Neural cell (in vitro differentiated cells): ENCODE data around the gene C1QTNF9B. TPM values are rescaled to one million over a fixed set of nuclear protein-coding genes. Genes with fewer than 3 reads are reported as not detected.
"Not testable (repeated sequence)": the region's sequence is repeated elsewhere in the genome, so short reads cannot be mapped to it uniquely, and the experiment has no call there.

Source experiments
- H2AFZ ChIP-seq: fragments of 200-600, 300-800 bp; sonication (generic), shearing (Covaris generic); 2 replicates; pipeline ENCODE4 v1.6.0; 2014; ENCODE audit warnings: low read depth, mild to moderate bottlenecking, antibody characterized with exemption, low read length, moderate library complexity
- H3F3A ChIP-seq: fragments of 200-600 bp; shearing (Covaris generic); 2 replicates; pipeline ENCODE4 v1.6.1; 2016; ENCODE audit warnings: mild to moderate bottlenecking, moderate library complexity, mixed read lengths, antibody characterized with exemption, low read length; ENCODE audit not compliant: insufficient read depth, poor library complexity, severe bottlenecking
- H3K27ac ChIP-seq: fragments of 200-600, 300-800 bp; sonication (generic), shearing (Covaris generic); 2 replicates; pipeline ENCODE4 v1.5.1; 2014; ENCODE audit warnings: mild to moderate bottlenecking, low read length, moderate library complexity
- H3K27me3 ChIP-seq: fragments of 300-800, 200-600 bp; sonication (generic), shearing (Covaris generic); 2 replicates; pipeline ENCODE4 v1.6.0; 2014; ENCODE audit warnings: mild to moderate bottlenecking, low read depth, low read length, moderate library complexity; ENCODE audit not compliant: insufficient read depth
- H3K36me3 ChIP-seq: fragments of 300-800, 200-600 bp; sonication (generic), shearing (Covaris generic); 2 replicates; pipeline ENCODE4 v1.5.1; 2014; ENCODE audit warnings: mild to moderate bottlenecking, antibody characterized with exemption, low read length, moderate library complexity; ENCODE audit not compliant: insufficient read depth
- H3K4me2 ChIP-seq: fragments of 300-800, 200-600 bp; sonication (generic), shearing (Covaris generic); 2 replicates; pipeline ENCODE4 v1.6.0; 2014; ENCODE audit warnings: mild to moderate bottlenecking, low read length
- H3K4me3 ChIP-seq: fragments of 300-800, 200-600 bp; sonication (generic), shearing (Covaris generic); 2 replicates; pipeline ENCODE4 v1.5.1; 2014; ENCODE audit warnings: mild to moderate bottlenecking, low read length, moderate library complexity
- H3K79me2 ChIP-seq: fragments of 200-600 bp; shearing (Covaris generic); replicated peaks from 2 replicates; pipeline ENCODE4 v1.6.0; 2014; ENCODE audit warnings: mild to moderate bottlenecking, low read length, moderate library complexity; ENCODE audit not compliant: insufficient read depth
- H3K9ac ChIP-seq: fragments of 300-800, 200-600 bp; sonication (generic), shearing (Covaris generic); 2 replicates; pipeline ENCODE4 v1.6.1; 2016; ENCODE audit warnings: mild to moderate bottlenecking, low read length, mixed read lengths
- H3K9me2 ChIP-seq: fragments of 200-600 bp; shearing (Covaris generic); 2 replicates; pipeline ENCODE4 v1.6.1; 2016; ENCODE audit warnings: mild to moderate bottlenecking, low read length, mixed read lengths; ENCODE audit not compliant: insufficient read depth
- H3K9me3 ChIP-seq: fragments of 200-600, 300-800 bp; sonication (generic), shearing (Covaris generic); 2 replicates; pipeline ENCODE4 v1.6.1; 2016; ENCODE audit warnings: mild to moderate bottlenecking, mixed run types, low read length, moderate library complexity, mixed read lengths
- H4K20me1 ChIP-seq: fragments of 200-600 bp; shearing (Covaris generic); 2 replicates; pipeline ENCODE4 v1.6.1; 2016; ENCODE audit warnings: mild to moderate bottlenecking, mixed run types; ENCODE audit not compliant: insufficient read depth
- EP300 ChIP-seq: fragments of 450-650 bp; conservative IDR thresholded peaks from 2 replicates; pipeline ENCODE4 v1.6.1; 2014; ENCODE audit warnings: antibody characterized with exemption, mild to moderate bottlenecking, moderate library complexity; ENCODE audit not compliant: poor library complexity, severe bottlenecking
- EZH2 ChIP-seq: fragments of 200-600, 300-800 bp; shearing (Covaris generic), sonication (generic); IDR thresholded peaks from 2 replicates; pipeline ENCODE4 v1.6.1; 2014; ENCODE audit warnings: antibody characterized with exemption, low read length, borderline replicate concordance, mild to moderate bottlenecking; ENCODE audit not compliant: insufficient read depth, poor library complexity, severe bottlenecking
- MXI1 ChIP-seq: fragments of 450-650 bp; conservative IDR thresholded peaks from 2 replicates; pipeline ENCODE4 v1.6.1; 2014; ENCODE audit warnings: antibody characterized with exemption, mild to moderate bottlenecking; ENCODE audit not compliant: poor library complexity, severe bottlenecking
- POLR2AphosphoS5 ChIP-seq: IDR thresholded peaks from 2 replicates; pipeline ENCODE4 v1.6.1; 2012
- RAD21 ChIP-seq: fragments of 450-650 bp; conservative IDR thresholded peaks from 2 replicates; pipeline ENCODE4 v1.6.1; 2014; ENCODE audit warnings: antibody characterized with exemption, mild to moderate bottlenecking, moderate library complexity
- SMC3 ChIP-seq: fragments of 450-650 bp; conservative IDR thresholded peaks from 2 replicates; pipeline ENCODE4 v1.6.1; 2014; ENCODE audit warnings: antibody characterized with exemption, mild to moderate bottlenecking, moderate library complexity; ENCODE audit not compliant: poor library complexity
- TAF1 ChIP-seq: IDR thresholded peaks from 2 replicates; pipeline ENCODE4 v1.6.1; 2012; ENCODE audit warnings: low read depth
- polyA minus RNA-seq: library from RNA; depleted of rRNA, polyadenylated mRNA; stranded (reverse); fragments of >200 nt; gene quantifications from 2 replicates; pipeline ENCODE4 v1.2.3, GENCODE V29; 2014
- polyA plus RNA-seq: library from polyadenylated mRNA; depleted of rRNA; stranded (reverse); fragments of >200 nt; gene quantifications from 2 replicates; pipeline ENCODE4 v1.2.3, GENCODE V29; 2014
- TF ChIP-seq, protein P1 (sequence below): fragments of 450-650 bp; IDR thresholded peaks from 2 replicates; pipeline ENCODE4 v1.5.1; 2014; ENCODE audit warnings: antibody characterized with exemption, mild to moderate bottlenecking, moderate library complexity; ENCODE audit not compliant: poor library complexity, severe bottlenecking
- TF ChIP-seq, protein P2 (sequence below): IDR thresholded peaks from 2 replicates; pipeline ENCODE4 v1.6.1; 2012; ENCODE audit warnings: borderline replicate concordance

Gene C1QTNF9B
- 0.24 and 1.5 TPM in 2 replicates for polyA plus RNA-seq
- 0.69 TPM in 1 of 2 replicates, not detected in the other for polyA minus RNA-seq

DNA sequence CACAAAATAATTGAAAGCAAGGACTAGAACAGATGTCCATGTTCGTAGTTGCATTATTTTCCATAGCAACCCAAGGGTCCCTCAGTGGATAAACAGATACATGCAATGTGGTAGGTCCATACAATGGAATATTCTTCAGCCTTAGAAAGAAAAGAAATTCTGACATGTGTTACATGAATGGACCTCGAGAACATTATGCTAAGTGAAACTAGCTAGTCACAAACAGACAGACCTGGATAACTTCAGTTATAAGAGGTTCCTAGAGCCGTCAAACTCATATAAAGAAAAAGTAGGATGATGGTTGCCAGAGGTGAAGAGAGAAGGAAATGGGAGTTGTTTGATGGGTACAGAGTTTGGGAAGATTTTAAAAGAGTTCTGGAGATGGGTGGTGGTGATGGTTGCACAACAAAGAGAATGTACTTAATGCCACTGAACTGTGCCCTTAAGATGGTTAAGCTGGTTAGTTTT, at the start of gene C1QTNF9B:
Gene C1QTNF9B (minus strand): TSS at position 51 of the 468 bp plus-strand sequence.
- H3K27me3 ChIP-seq, H3K9ac ChIP-seq, H2AFZ ChIP-seq, H3K27ac ChIP-seq, H3K36me3 ChIP-seq, H3K79me2 ChIP-seq, H3K9me3 ChIP-seq, H4K20me1 ChIP-seq, H3K4me3 ChIP-seq, H3K4me2 ChIP-seq, H3K9me2 ChIP-seq, H3F3A ChIP-seq: not testable (repeated sequence)

DNA sequence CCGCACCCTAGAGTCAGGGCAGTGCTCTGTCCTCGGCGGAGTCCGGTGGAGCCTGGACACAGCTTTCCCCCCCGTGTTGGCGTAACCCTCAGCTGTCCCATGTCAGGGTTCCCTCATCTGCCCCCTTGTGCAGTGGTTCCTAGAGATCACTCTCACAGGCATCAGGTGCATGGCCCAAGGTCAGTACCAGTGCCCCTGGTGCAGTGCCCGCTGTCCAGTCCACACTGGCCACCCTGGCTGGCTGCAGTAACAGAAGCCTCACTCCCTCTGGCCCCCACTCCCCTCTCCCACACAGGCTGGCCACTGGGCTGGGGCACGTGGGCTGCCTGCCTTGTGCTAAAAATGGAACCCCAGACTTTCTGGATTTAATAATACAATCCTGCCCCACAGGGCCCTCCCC, 49.6 kb upstream of the C1QTNF9B start:
- Histone ChIP-seq H3K4me2 (no peak overlapping the region), H3K79me2 (no peaks in the 10 kb centered on the region), H3K9me3 (no peaks in the 10 kb centered on the region), H3K4me3 (no peak overlapping the region), H3K9me2 (no peaks in the 10 kb centered on the region), H3K36me3 (no peaks in the 10 kb centered on the region), H3K9ac (no peak overlapping the region), H4K20me1 (no peaks in the 10 kb centered on the region), H3K27me3 (no peaks in the 10 kb centered on the region), H2AFZ (no peak overlapping the region), H3K27ac (no peak overlapping the region), H3F3A (no peaks in the 10 kb centered on the region)
- no peak for TF ChIP-seq TAF1
- TF ChIP-seq, protein P1, sequence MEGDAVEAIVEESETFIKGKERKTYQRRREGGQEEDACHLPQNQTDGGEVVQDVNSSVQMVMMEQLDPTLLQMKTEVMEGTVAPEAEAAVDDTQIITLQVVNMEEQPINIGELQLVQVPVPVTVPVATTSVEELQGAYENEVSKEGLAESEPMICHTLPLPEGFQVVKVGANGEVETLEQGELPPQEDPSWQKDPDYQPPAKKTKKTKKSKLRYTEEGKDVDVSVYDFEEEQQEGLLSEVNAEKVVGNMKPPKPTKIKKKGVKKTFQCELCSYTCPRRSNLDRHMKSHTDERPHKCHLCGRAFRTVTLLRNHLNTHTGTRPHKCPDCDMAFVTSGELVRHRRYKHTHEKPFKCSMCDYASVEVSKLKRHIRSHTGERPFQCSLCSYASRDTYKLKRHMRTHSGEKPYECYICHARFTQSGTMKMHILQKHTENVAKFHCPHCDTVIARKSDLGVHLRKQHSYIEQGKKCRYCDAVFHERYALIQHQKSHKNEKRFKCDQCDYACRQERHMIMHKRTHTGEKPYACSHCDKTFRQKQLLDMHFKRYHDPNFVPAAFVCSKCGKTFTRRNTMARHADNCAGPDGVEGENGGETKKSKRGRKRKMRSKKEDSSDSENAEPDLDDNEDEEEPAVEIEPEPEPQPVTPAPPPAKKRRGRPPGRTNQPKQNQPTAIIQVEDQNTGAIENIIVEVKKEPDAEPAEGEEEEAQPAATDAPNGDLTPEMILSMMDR, result no peak
- no peak for TF ChIP-seq EZH2
- TF ChIP-seq MXI1, result no peak
- TF ChIP-seq EP300, result no peak
- no peak for TF ChIP-seq RAD21
- no peak for TF ChIP-seq SMC3
- no peak for TF ChIP-seq POLR2AphosphoS5
- TF ChIP-seq, protein P2, sequence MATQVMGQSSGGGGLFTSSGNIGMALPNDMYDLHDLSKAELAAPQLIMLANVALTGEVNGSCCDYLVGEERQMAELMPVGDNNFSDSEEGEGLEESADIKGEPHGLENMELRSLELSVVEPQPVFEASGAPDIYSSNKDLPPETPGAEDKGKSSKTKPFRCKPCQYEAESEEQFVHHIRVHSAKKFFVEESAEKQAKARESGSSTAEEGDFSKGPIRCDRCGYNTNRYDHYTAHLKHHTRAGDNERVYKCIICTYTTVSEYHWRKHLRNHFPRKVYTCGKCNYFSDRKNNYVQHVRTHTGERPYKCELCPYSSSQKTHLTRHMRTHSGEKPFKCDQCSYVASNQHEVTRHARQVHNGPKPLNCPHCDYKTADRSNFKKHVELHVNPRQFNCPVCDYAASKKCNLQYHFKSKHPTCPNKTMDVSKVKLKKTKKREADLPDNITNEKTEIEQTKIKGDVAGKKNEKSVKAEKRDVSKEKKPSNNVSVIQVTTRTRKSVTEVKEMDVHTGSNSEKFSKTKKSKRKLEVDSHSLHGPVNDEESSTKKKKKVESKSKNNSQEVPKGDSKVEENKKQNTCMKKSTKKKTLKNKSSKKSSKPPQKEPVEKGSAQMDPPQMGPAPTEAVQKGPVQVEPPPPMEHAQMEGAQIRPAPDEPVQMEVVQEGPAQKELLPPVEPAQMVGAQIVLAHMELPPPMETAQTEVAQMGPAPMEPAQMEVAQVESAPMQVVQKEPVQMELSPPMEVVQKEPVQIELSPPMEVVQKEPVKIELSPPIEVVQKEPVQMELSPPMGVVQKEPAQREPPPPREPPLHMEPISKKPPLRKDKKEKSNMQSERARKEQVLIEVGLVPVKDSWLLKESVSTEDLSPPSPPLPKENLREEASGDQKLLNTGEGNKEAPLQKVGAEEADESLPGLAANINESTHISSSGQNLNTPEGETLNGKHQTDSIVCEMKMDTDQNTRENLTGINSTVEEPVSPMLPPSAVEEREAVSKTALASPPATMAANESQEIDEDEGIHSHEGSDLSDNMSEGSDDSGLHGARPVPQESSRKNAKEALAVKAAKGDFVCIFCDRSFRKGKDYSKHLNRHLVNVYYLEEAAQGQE, result no peak

DNA sequence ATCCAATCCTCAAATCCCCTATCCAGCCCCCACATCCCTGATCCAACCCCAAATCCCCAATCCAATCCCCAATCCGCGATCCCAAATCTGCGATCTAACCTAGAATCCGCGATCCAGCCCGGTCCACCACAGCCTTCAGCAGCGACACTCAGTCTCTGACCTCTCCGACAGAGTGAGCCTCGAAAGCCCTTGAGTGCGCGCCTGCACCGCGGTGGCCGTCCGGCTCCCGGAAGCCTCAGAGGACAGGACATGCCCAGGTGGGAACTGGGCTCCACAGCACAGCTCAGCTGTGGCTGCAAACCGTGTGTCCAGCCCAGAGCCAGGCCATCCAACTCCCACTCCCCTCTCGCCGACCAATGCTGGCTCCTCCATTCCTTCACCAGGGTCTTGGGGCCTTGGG, 48.8 kb upstream of the C1QTNF9B start:
- no peaks in the 10 kb centered on the region for H3F3A ChIP-seq
- no peak overlapping the region for H3K4me3 ChIP-seq
- no peaks in the 10 kb centered on the region for H3K79me2 ChIP-seq
- H3K4me2 ChIP-seq, result no peak overlapping the region
- H2AFZ ChIP-seq, result no peak overlapping the region
- H3K27ac ChIP-seq, result no peak overlapping the region
- H3K36me3 ChIP-seq, result no peaks in the 10 kb centered on the region
- H3K9me2 ChIP-seq, result no peaks in the 10 kb centered on the region
- H3K9me3 ChIP-seq, result no peaks in the 10 kb centered on the region
- H3K9ac ChIP-seq, result no peak overlapping the region
- TF ChIP-seq EP300 (no peak), SMC3 (no peak), EZH2 (no peak), MXI1 (no peak), TAF1 (no peak), POLR2AphosphoS5 (no peak), RAD21 (no peak)
- TF ChIP-seq, protein P2, result no peak
- TF ChIP-seq, protein P1, result no peak
- no peaks in the 10 kb centered on the region for H3K27me3 ChIP-seq
- no peaks in the 10 kb centered on the region for H4K20me1 ChIP-seq
